SK-N-SH (cell line): ENCODE results near the gene LSM2. TPM values are rescaled to one million over a fixed set of nuclear protein-coding genes. Genes with fewer than 3 reads are reported as not detected.

ENCODE experiments used
- CTCF ChIA-PET: fragments of 300-600, 350-600 bp; formaldehyde crosslinking; extraction: SDS; loops from one replicate; lab custom pipeline; 2021; lab: Yijun Ruan, JAX
- POLR2A ChIA-PET: fragments of 350-600 bp; sonication (Branson Sonifier 250); formaldehyde crosslinking; extraction: SDS; loops from one replicate; lab custom pipeline; 2020; ENCODE audit warnings: antibody characterized with exemption, inconsistent platforms; lab: Yijun Ruan, JAX
- DNase-seq: peaks from one replicate; pipeline ENCODE4 v3.0.0; 2012
- H2AFZ ChIP-seq: fragments of 200-600 bp; sonication (generic); 2 replicates; pipeline ENCODE4 v1.8.1; 2016; ENCODE audit warnings: antibody characterized with exemption, mild to moderate bottlenecking, low read depth
- H3F3A ChIP-seq: fragments of 200-600 bp; sonication (generic); replicated peaks from 2 replicates; pipeline ENCODE3; 2016; ENCODE audit warnings: antibody characterized with exemption, mild to moderate bottlenecking; ENCODE audit not compliant: insufficient read depth
- H3K27ac ChIP-seq, 2 experiments: fragments of 200-500 bp in 1 of 2; fragments of 200-600 bp in 1 of 2; sonication (Bioruptor generic) in 1 of 2; sonication (generic), shearing (Covaris generic) in 1 of 2; 2 replicates each; pipeline versions ENCODE4 v1.5.1 to v1.6.1; 2014 to 2016; ENCODE audit warnings: low read depth in 2 of 2, inconsistent platforms in 1 of 2, low read length in 1 of 2, mild to moderate bottlenecking in 1 of 2, mixed read lengths in 1 of 2
- H3K27me3 ChIP-seq: fragments of 200-600 bp; sonication (generic), shearing (Covaris generic); 2 replicates; pipeline ENCODE4 v1.6.1; 2016; ENCODE audit warnings: mixed run types; ENCODE audit not compliant: insufficient read depth
- H3K36me3 ChIP-seq, 2 experiments: fragments of 200-500 bp in 1 of 2; fragments of 200-600 bp in 1 of 2; sonication (Bioruptor generic) in 1 of 2; sonication (generic) in 1 of 2; replicated peaks in 1 of 2; 2 replicates each; pipeline versions ENCODE3 to v1.5.1; 2014 to 2016; ENCODE audit warnings: low read length in 1 of 2, mild to moderate bottlenecking in 1 of 2; ENCODE audit not compliant: insufficient read depth in 2 of 2, control insufficient read depth in 1 of 2
- H3K4me1 ChIP-seq, 2 experiments: fragments of 200-500 bp in 1 of 2; fragments of 200-600 bp in 1 of 2; sonication (Bioruptor generic) in 1 of 2; sonication (generic), shearing (Covaris generic) in 1 of 2; 2 replicates each; pipeline versions ENCODE4 v1.5.1 to v1.6.1; 2014 to 2016; ENCODE audit warnings: low read depth in 1 of 2, low read length in 1 of 2, mixed run types in 1 of 2; ENCODE audit not compliant: insufficient read depth in 2 of 2, control insufficient read depth in 1 of 2
- H3K4me2 ChIP-seq: fragments of 200-600 bp; sonication (generic), shearing (Covaris generic); 2 replicates; pipeline ENCODE4 v1.6.1; 2017; ENCODE audit warnings: mixed run types
- H3K4me3 ChIP-seq, 2 experiments: fragments of 200-500 bp in 1 of 2; fragments of 200-600 bp in 1 of 2; sonication (Bioruptor generic) in 1 of 2; sonication (generic), shearing (Covaris generic) in 1 of 2; 2 replicates each; pipeline versions ENCODE4 v1.5.1 to v1.8.1; 2014 to 2016; ENCODE audit warnings: low read depth in 2 of 2, inconsistent platforms in 1 of 2, low read length in 1 of 2, mild to moderate bottlenecking in 1 of 2, mixed read lengths in 1 of 2, moderate library complexity in 1 of 2
- H3K79me2 ChIP-seq: fragments of 200-600 bp; sonication (generic); 2 replicates; pipeline ENCODE4 v1.8.1; 2017; ENCODE audit warnings: mild to moderate bottlenecking; ENCODE audit not compliant: insufficient read depth
- H3K9ac ChIP-seq: fragments of 200-600 bp; sonication (generic); 2 replicates; pipeline ENCODE4 v1.6.1; 2017; ENCODE audit warnings: mixed run types
- H3K9me2 ChIP-seq: fragments of 200-600 bp; sonication (generic); 2 replicates; pipeline ENCODE4 v1.6.1; 2017; ENCODE audit warnings: mixed run types
- H3K9me3 ChIP-seq: fragments of 200-600 bp; sonication (generic); 2 replicates; pipeline ENCODE4 v1.6.1; 2017; ENCODE audit warnings: mixed run types, mild to moderate bottlenecking, moderate library complexity
- H4K20me1 ChIP-seq: fragments of 200-600 bp; sonication (generic); 2 replicates; pipeline ENCODE4 v1.6.1; 2017; ENCODE audit warnings: mild to moderate bottlenecking, mixed run types; ENCODE audit not compliant: insufficient read depth
- CHD2 ChIP-seq: fragments of 150-350 bp; IDR thresholded peaks from 2 replicates; pipeline ENCODE4 v1.6.1; 2018; ENCODE audit warnings: low read length; ENCODE audit not compliant: partially characterized antibody
- EP300 ChIP-seq, 2 experiments: IDR thresholded peaks; 2 replicates each; pipeline versions ENCODE4 v1.4.0 to v1.6.1; 2012; ENCODE audit warnings: borderline replicate concordance in 1 of 2, low read depth in 1 of 2, low read length in 1 of 2
- FOSL2 ChIP-seq: IDR thresholded peaks from 2 replicates; pipeline ENCODE4 v1.4.0; 2012; ENCODE audit warnings: low read depth, mild to moderate bottlenecking, moderate library complexity, borderline replicate concordance
- FOXM1 ChIP-seq: IDR thresholded peaks from 2 replicates; pipeline ENCODE4 v1.4.0; 2012; ENCODE audit warnings: low read depth, mild to moderate bottlenecking
- IRF3 ChIP-seq: fragments of 150-350 bp; IDR thresholded peaks from 2 replicates; pipeline ENCODE4 v1.6.1; 2016; ENCODE audit warnings: mild to moderate bottlenecking, low read depth, low read length
- MEF2A ChIP-seq: IDR thresholded peaks from 2 replicates; pipeline ENCODE4 v1.4.0; 2012; ENCODE audit warnings: low read depth, borderline replicate concordance
- MXI1 ChIP-seq: IDR thresholded peaks from 2 replicates; pipeline ENCODE4 v1.6.1; 2012; ENCODE audit warnings: mild to moderate bottlenecking, low read depth, low read length, improper control_type of control experiment
- NFIC ChIP-seq: IDR thresholded peaks from 2 replicates; pipeline ENCODE4 v1.4.0; 2012; ENCODE audit warnings: borderline replicate concordance
- PBX3 ChIP-seq: IDR thresholded peaks from 2 replicates; pipeline ENCODE4; 2012
- POLR2AphosphoS5 ChIP-seq: IDR thresholded peaks from 2 replicates; pipeline ENCODE4 v1.6.1; 2012; ENCODE audit warnings: low read depth, low read length
- RCOR1 ChIP-seq: fragments of 150-350 bp; IDR thresholded peaks from 2 replicates; pipeline ENCODE4 v1.6.1; 2017; ENCODE audit warnings: antibody characterized with exemption, low read length
- RFX5 ChIP-seq: IDR thresholded peaks from 2 replicates; pipeline ENCODE4 v1.6.1; 2012; ENCODE audit warnings: mild to moderate bottlenecking, improper control_type of control experiment, low read length
- RXRA ChIP-seq: IDR thresholded peaks from 2 replicates; pipeline ENCODE4 v1.4.0; 2012; ENCODE audit warnings: low read depth, mild to moderate bottlenecking, borderline replicate concordance
- SMC3 ChIP-seq: IDR thresholded peaks from 2 replicates; pipeline ENCODE4 v1.6.1; 2012; ENCODE audit warnings: low read depth, low read length, improper control_type of control experiment
- TCF12 ChIP-seq: IDR thresholded peaks from 2 replicates; pipeline ENCODE4 v1.4.0; 2012
- TEAD4 ChIP-seq: IDR thresholded peaks from 2 replicates; pipeline ENCODE4 v1.4.0; 2012; ENCODE audit warnings: mild to moderate bottlenecking, borderline replicate concordance; ENCODE audit not compliant: insufficient read depth
- WGBS: methylation state at CpG from one replicate; pipeline ENCODE4 v1.1.6; 2017; ENCODE audit warnings: low lambda C conversion rate; 5-methylcytosine and 5-hydroxymethylcytosine counted together
- polyA plus RNA-seq, 3 experiments: library from polyadenylated mRNA; depleted of rRNA; stranded (reverse); fragments of >200 nt; gene quantifications; 2 replicates each; pipeline ENCODE4 v1.2.3, GENCODE V29; 2012
- TF ChIP-seq, protein P1 (sequence below): IDR thresholded peaks from 2 replicates; pipeline ENCODE4 v1.4.0; 2012; ENCODE audit warnings: low read depth, borderline replicate concordance
- TF ChIP-seq, protein P2 (sequence below): IDR thresholded peaks from 2 replicates; pipeline ENCODE4 v1.4.0; 2012; ENCODE audit warnings: low read depth, borderline replicate concordance

The LSM2 gene
- polyA plus RNA-seq, 1 of the 3 experiments (the other 2 are of a cell fraction) = 79.1 TPM

DNA sequence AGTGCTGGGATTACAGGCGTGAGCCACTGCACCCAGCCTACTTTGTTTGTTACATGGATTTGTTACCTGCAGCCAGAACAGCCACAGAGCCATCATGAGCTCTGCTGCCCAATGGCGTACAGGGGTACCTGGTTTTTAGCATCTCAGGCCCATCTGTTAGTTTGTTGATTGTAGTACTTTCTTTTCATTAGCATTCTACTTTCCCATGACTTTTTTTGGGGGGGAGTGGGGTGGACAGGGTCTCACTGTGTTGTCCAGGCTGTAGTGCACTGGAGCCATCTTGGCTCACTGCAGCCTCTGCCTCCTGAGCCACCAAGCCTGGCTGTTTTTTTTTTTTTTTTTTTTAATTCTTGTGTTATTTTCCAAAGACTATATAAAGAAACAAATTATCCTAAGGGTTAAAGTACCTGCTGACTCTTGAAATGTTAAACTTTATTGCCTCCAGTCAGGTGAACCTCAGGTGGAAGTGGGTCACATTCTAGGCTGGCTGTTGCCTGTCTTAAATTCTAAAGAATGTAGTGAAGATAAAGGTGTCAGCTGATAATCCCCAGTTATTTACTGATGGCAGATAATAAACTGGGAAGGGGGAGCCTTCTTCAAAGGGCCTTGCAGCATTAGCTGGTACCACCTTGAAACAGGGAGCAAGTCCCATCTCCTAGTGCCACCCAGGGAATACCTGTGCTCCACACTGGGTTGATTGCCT, 40.7 kb upstream of the LSM2 start (continued):
- no peak for TF ChIP-seq MXI1
- TF ChIP-seq EP300 (IDR thresholded peaks at IDR 0.05; ENCODE audit: borderline replicate concordance in 1 of 2, low read depth in 1 of 2, low read length in 1 of 2) = no peak
- TF ChIP-seq POLR2AphosphoS5 = no peak

DNA sequence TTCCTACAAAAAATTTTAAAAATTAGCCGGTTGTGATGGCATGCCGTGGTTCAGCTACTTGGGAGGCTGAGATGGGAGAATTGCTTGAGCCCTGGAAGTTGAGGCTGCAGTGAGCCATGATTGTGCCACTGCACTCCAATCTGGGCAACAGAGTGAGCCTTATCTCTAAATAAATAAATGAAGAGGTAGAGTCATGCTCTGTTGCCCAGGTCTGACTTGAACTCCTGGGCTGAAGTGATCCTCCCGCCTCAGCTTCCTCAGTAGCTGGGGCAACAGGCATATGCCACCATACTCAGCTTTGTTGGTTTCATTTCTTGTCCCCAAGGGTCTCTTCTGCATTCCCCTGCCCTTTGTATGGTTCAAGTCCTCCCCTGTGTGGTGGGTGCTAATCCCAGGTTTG, 37.7 kb upstream of the LSM2 start:
- Histone ChIP-seq H3K79me2 (no peaks in the 10 kb centered on the region), H3K9me2 (no peaks in the 10 kb centered on the region), H3F3A (peaks cover 39% of the 10 kb centered on the region), H3K36me3 (peaks cover 4 to 16% of the 10 kb centered on the region in 2 experiments), H3K27ac (no peak overlapping the region), H3K4me1 (no peaks in the 10 kb centered on the region), H3K9me3 (no peaks in the 10 kb centered on the region), H4K20me1 (peaks cover 15% of the 10 kb centered on the region), H3K4me2 (no peak overlapping the region), H3K9ac (no peak overlapping the region), H2AFZ (no peak overlapping the region), H3K27me3 (no peaks in the 10 kb centered on the region), H3K4me3 (no peak overlapping the region)
- TF ChIP-seq NFIC (no peak), FOXM1 (no peak), MEF2A (no peak), RCOR1 (no peak), TEAD4 (no peak), RXRA (no peak), TCF12 (no peak), FOSL2 (no peak), PBX3 (no peak)
- TF ChIP-seq, protein P1, sequence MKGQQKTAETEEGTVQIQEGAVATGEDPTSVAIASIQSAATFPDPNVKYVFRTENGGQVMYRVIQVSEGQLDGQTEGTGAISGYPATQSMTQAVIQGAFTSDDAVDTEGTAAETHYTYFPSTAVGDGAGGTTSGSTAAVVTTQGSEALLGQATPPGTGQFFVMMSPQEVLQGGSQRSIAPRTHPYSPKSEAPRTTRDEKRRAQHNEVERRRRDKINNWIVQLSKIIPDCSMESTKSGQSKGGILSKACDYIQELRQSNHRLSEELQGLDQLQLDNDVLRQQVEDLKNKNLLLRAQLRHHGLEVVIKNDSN = no peak
- CTCF ChIA-PET = interaction anchor here (1.3 kb wide), 1 partner anchor 19 kb away, joined by 3 read pairs; no protein-coding TSS in a partner anchor
- no peak for DNase-seq
- WGBS = 97% methylated on average over 3 of the region's 3 CpGs
- POLR2A ChIA-PET = interaction anchor here (0.6 kb wide), 1 partner anchor 105 kb away, joined by 3 read pairs; the partner anchor contains the start of gene MSH5

DNA sequence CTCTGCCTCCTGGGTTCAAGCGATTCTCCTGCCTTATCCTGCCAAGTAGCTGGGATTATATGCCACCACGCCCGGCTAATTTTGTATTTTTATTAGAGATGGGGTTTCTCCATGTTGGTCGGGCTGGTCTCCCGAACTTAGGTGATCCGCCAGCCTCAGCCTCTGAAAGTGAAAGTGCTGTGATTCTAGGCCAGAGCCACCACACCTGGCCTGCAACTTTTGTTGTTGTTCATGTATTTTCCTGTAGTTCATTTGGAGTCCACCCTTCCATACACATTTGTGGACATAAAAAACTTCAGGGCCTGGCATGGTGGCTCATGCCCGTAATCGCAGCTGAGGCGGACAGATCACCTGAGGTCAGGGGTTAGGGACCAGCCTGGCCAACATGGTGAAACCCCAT, 35.3 kb upstream of the LSM2 start:
- Histone ChIP-seq H2AFZ (no peak overlapping the region), H3K9me3 (no peaks in the 10 kb centered on the region), H3K4me3 (no peak overlapping the region), H3K36me3 (peaks cover 20 to 41% of the 10 kb centered on the region in 2 experiments), H3K27me3 (no peaks in the 10 kb centered on the region), H4K20me1 (peaks cover 40% of the 10 kb centered on the region), H3K4me1 (peaks cover 9 to 15% of the 10 kb centered on the region in 2 experiments; a peak in 1 of 4 replicates), H3K9ac (no peak overlapping the region), H3K79me2 (peaks cover 17% of the 10 kb centered on the region), H3K27ac (no peak overlapping the region), H3K9me2 (no peaks in the 10 kb centered on the region), H3K4me2 (no peak overlapping the region), H3F3A (peaks cover 63% of the 10 kb centered on the region)
- DNase-seq = no peak
- CTCF ChIA-PET = no interaction called here
- POLR2A ChIA-PET = interaction anchor here (0.6 to 1.2 kb wide), 2 partner anchors 21 to 281 kb away, joined by 4 read pairs; partner anchors contain the start of gene NEU1
- WGBS = 91% methylated on average over 9 of the region's 9 CpGs
- no peak for TF ChIP-seq TEAD4
- TF ChIP-seq CHD2 = no peak
- TF ChIP-seq SMC3 = no peak
- TF ChIP-seq POLR2AphosphoS5 = no peak
- no peak for TF ChIP-seq PBX3
- no peak for TF ChIP-seq IRF3
- TF ChIP-seq, protein P1 = no peak
- TF ChIP-seq, protein P2, sequence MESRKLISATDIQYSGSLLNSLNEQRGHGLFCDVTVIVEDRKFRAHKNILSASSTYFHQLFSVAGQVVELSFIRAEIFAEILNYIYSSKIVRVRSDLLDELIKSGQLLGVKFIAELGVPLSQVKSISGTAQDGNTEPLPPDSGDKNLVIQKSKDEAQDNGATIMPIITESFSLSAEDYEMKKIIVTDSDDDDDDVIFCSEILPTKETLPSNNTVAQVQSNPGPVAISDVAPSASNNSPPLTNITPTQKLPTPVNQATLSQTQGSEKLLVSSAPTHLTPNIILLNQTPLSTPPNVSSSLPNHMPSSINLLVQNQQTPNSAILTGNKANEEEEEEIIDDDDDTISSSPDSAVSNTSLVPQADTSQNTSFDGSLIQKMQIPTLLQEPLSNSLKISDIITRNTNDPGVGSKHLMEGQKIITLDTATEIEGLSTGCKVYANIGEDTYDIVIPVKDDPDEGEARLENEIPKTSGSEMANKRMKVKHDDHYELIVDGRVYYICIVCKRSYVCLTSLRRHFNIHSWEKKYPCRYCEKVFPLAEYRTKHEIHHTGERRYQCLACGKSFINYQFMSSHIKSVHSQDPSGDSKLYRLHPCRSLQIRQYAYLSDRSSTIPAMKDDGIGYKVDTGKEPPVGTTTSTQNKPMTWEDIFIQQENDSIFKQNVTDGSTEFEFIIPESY = no peak
- TF ChIP-seq RFX5 = no peak
- TF ChIP-seq TCF12 = no peak
